A673 (cell line): ENCODE data around the gene SPX. TPM values are rescaled to one million over a fixed set of nuclear protein-coding genes. Genes with fewer than 3 reads are reported as not detected.

Source experiments
- BruUV-seq: library from RNA; stranded (reverse); fragments of 400-500 nt; replicated peaks from 2 replicates; lab custom pipeline; 2021; lab: Mats Ljungman, UMichigan
- CTCF ChIA-PET: fragments of 300-600 bp; sonication (Branson Sonifier 250); formaldehyde crosslinking; loops from one replicate; lab custom pipeline; 2022; ENCODE audit warnings: antibody characterized with exemption; lab: Charles Lee
- POLR2A ChIA-PET: fragments of 300-600 bp; sonication (Branson Sonifier 250); formaldehyde crosslinking; loops from one replicate; lab custom pipeline; 2022; ENCODE audit warnings: antibody characterized with exemption; ENCODE audit not compliant: low non-redundant PET; lab: Charles Lee
- DNase-seq: peaks from one replicate; pipeline ENCODE4 v3.0.0-alpha.2; 2015; ENCODE audit warnings: low spot score
- H3K27ac ChIP-seq: fragments of 200-600 bp; sonication (generic); 2 replicates; pipeline ENCODE4 v1.5.1; 2016; ENCODE audit warnings: mixed run types, low read depth, mild to moderate bottlenecking, mixed read lengths, antibody characterized with exemption, low read length; ENCODE audit not compliant: poor library complexity, severe bottlenecking
- H3K27me3 ChIP-seq: fragments of 200-600 bp; sonication (generic); replicated peaks from 2 replicates; pipeline ENCODE4 v1.6.1; 2017; ENCODE audit warnings: mixed run types, low read depth, mild to moderate bottlenecking, mixed read lengths, antibody characterized with exemption, low read length; ENCODE audit not compliant: insufficient read depth, poor library complexity
- H3K36me3 ChIP-seq: fragments of 200-600 bp; sonication (generic); 2 replicates; pipeline ENCODE4 v1.6.1; 2016; ENCODE audit warnings: mixed run types, mild to moderate bottlenecking, mixed read lengths, antibody characterized with exemption, low read length; ENCODE audit not compliant: insufficient read depth, poor library complexity, severe bottlenecking
- H3K4me1 ChIP-seq: fragments of 200-600 bp; sonication (generic); 2 replicates; pipeline ENCODE4 v1.6.1; 2017; ENCODE audit warnings: mixed run types, mild to moderate bottlenecking, mixed read lengths, antibody characterized with exemption, low read length; ENCODE audit not compliant: insufficient read depth, poor library complexity, severe bottlenecking
- H3K4me3 ChIP-seq: fragments of 200-600 bp; sonication (generic); 2 replicates; pipeline ENCODE4 v1.5.1; 2016; ENCODE audit warnings: low read depth, mixed run types, mild to moderate bottlenecking, mixed read lengths, low read length; ENCODE audit not compliant: poor library complexity, severe bottlenecking
- H3K9me3 ChIP-seq: fragments of 200-600 bp; sonication (generic); 2 replicates; pipeline ENCODE4 v1.6.1; 2016; ENCODE audit warnings: mixed run types, low read depth, mild to moderate bottlenecking, mixed read lengths, antibody characterized with exemption, low read length; ENCODE audit not compliant: poor library complexity, severe bottlenecking
- EZH2 ChIP-seq: fragments of 200-600 bp; sonication (generic); IDR thresholded peaks from 2 replicates; pipeline ENCODE4 v1.6.1; 2017; ENCODE audit warnings: borderline replicate concordance, low read depth, mild to moderate bottlenecking, mixed read lengths, antibody characterized with exemption, low read length; ENCODE audit not compliant: poor library complexity, severe bottlenecking
- intact Hi-C: fragments of 100-400 bp; cut with micrococcal nuclease; formaldehyde crosslinking; loops from one replicate; pipeline ENCODE4 v1.10.0; 2022; ENCODE audit not compliant: unreplicated experiment
- total RNA-seq: library from RNA; stranded (reverse); gene quantifications from 2 replicates; pipeline ENCODE4 v1.2.3, GENCODE V29; 2021
- TF ChIP-seq, protein P1 (sequence below): fragments of 300-800, 200-600 bp; sonication (generic); conservative IDR thresholded peaks from 2 replicates; pipeline ENCODE4 v1.5.1; 2017; ENCODE audit warnings: low read depth, mild to moderate bottlenecking, antibody characterized with exemption, low read length, moderate library complexity, mixed read lengths

The SPX gene
- total RNA-seq, 1 experiment from 2014 or later, result 0.28 TPM

DNA sequence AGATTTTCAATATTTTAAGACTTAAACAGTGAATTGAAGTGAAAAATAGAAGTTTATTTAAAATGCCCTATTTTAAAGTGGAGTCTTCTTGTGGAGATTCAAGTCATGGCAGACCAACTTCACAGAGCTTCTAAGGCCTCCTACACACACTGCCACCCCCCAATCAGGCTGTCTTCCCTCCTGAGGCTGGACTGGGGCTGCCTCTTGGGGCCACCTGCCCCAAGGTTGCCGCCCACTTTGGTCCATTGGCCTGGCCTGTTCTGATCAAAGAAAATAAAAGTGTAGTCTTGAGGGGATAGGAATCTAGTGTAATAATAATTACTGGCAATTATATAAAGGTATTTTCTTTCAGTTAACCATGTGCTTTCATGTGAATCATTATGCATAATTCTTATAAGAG lies 23.2 kb upstream of the SPX start:
- H3K9me3 ChIP-seq, result no peaks in the 10 kb centered on the region
- BruUV-seq, result TSS peak; percentile 46
- no peaks in the 10 kb centered on the region for H3K27me3 ChIP-seq
- TF ChIP-seq, protein P1, sequence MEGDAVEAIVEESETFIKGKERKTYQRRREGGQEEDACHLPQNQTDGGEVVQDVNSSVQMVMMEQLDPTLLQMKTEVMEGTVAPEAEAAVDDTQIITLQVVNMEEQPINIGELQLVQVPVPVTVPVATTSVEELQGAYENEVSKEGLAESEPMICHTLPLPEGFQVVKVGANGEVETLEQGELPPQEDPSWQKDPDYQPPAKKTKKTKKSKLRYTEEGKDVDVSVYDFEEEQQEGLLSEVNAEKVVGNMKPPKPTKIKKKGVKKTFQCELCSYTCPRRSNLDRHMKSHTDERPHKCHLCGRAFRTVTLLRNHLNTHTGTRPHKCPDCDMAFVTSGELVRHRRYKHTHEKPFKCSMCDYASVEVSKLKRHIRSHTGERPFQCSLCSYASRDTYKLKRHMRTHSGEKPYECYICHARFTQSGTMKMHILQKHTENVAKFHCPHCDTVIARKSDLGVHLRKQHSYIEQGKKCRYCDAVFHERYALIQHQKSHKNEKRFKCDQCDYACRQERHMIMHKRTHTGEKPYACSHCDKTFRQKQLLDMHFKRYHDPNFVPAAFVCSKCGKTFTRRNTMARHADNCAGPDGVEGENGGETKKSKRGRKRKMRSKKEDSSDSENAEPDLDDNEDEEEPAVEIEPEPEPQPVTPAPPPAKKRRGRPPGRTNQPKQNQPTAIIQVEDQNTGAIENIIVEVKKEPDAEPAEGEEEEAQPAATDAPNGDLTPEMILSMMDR, result no peak
- TF ChIP-seq EZH2, result no peak
- CTCF ChIA-PET, result no interaction called here
- intact Hi-C loops, result loop anchor here (5.0 kb wide), 1 partner anchor 154 kb away; the partner anchor contains the start of gene LDHB
- POLR2A ChIA-PET, result interaction anchor here (0.6 kb wide), 1 partner anchor 465 kb away, joined by 5 read pairs; no protein-coding TSS in a partner anchor
- no peaks in the 10 kb centered on the region for H3K36me3 ChIP-seq
- H3K4me1 ChIP-seq, result peaks cover 19% of the 10 kb centered on the region
- H3K4me3 ChIP-seq, result peak overlapping the region; percentile 97
- DNase-seq, result no peak
- no peak overlapping the region for H3K27ac ChIP-seq

GRCh38 chr12:21505888-21506287 lies 20.2 kb upstream of the SPX start:
- TF ChIP-seq, protein P1, result no peak
- TF ChIP-seq EZH2, result no peak
- H3K27ac ChIP-seq, result no peak overlapping the region
- no TSS peak for BruUV-seq
- ChIA-PET CTCF (no interaction called here), POLR2A (no interaction called here)
- intact Hi-C loops, result no loop called here
- no peaks in the 10 kb centered on the region for H3K27me3 ChIP-seq
- H3K4me1 ChIP-seq, result peaks cover 7% of the 10 kb centered on the region
- H3K9me3 ChIP-seq, result no peaks in the 10 kb centered on the region
- peaks cover 11% of the 10 kb centered on the region for H3K36me3 ChIP-seq
- H3K4me3 ChIP-seq, result no peak overlapping the region
- no peak for DNase-seq

GRCh38 chr12:21507849-21508248 lies 18.2 kb upstream of the SPX start:
- no peak for DNase-seq
- Histone ChIP-seq H3K4me1 (peaks cover 4% of the 10 kb centered on the region), H3K27ac (no peak overlapping the region), H3K27me3 (no peaks in the 10 kb centered on the region), H3K36me3 (peaks cover 11% of the 10 kb centered on the region), H3K4me3 (no peak overlapping the region), H3K9me3 (no peaks in the 10 kb centered on the region)
- CTCF ChIA-PET, result no interaction called here
- POLR2A ChIA-PET, result no interaction called here
- intact Hi-C loops, result no loop called here
- no TSS peak for BruUV-seq
- no peak for TF ChIP-seq EZH2
- TF ChIP-seq, protein P1, result no peak
